Ecto neural progenitor cell (in vitro differentiated cells): ENCODE data around the gene STUB1.

ENCODE experiments used
- DNase-seq: peaks from one replicate; pipeline ENCODE4 v3.0.0-alpha.2; 2018; ENCODE audit warnings: low spot score

The STUB1 gene

DNA sequence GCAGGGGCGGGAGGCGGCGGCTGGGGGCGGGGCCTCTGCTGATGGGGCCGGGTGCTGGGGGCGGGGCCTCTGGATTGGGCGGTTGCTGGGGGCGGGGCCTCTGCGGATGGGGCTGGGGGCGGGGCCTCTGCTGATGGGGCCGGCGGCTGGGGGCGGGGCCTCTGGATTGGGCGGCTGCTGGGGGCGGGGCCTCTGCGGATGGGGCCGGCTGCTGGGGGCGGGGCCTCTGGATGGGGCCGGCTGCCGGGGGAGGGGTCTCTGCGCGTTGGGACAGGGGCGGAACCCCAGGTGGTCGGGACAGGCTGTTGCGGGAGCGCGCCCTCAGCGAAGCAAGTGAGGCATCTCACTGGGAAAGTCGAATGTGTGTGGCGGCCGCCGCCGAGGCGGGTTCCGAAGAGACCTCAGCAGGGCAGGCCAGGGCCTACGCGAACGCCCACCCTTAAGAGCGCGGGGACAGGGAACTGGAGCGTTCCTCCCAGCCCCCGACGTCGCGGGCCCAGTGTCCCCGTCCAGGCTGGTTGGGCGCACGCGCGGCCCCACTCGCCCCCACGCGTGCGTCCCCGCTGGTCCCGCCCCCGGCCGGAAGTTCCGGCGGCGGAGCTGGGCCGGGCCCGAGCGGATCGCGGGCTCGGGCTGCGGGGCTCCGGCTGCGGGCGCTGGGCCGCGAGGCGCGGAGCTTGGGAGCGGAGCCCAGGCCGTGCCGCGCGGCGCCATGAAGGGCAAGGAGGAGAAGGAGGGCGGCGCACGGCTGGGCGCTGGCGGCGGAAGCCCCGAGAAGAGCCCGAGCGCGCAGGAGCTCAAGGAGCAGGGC, at the start of gene STUB1:
STUB1 (plus strand) TSS at position 597 of the 811 bp plus-strand sequence; CDS start at position 713, 116 bp downstream.
- peak; percentile 98 for DNase-seq

DNA sequence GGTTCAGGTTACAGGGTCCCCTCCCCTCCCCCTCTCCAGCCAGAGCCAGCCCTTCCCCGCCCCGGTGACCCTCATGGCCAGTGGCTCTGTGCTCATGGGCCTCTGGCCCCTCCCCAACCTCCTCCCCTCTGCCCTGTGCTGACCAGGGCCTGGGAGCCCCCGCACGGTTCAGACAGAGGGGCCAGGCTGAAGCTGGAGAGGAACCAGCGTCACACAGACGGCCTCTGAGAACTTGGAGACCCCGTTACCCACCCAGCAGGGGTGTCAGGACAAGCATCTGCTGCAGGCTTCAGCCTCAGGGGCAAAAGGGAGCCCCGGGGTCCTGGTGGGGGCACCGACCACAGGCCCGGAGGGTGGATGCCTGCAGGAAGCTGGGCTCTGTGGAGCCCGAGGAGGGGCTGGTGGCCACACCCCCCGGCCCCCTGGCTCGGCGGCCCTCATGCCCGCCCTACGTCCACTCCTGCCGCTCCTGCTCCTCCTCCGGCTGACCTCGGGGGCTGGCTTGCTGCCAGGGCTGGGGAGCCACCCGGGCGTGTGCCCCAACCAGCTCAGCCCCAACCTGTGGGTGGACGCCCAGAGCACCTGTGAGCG, 49.3 kb upstream of the STUB1 start, which contains the start of gene WFIKKN1:
WFIKKN1 (plus strand) TSS at position 171 of the 591 bp plus-strand sequence; CDS start at position 440, 269 bp downstream.
- peak; percentile 94 for DNase-seq

DNA sequence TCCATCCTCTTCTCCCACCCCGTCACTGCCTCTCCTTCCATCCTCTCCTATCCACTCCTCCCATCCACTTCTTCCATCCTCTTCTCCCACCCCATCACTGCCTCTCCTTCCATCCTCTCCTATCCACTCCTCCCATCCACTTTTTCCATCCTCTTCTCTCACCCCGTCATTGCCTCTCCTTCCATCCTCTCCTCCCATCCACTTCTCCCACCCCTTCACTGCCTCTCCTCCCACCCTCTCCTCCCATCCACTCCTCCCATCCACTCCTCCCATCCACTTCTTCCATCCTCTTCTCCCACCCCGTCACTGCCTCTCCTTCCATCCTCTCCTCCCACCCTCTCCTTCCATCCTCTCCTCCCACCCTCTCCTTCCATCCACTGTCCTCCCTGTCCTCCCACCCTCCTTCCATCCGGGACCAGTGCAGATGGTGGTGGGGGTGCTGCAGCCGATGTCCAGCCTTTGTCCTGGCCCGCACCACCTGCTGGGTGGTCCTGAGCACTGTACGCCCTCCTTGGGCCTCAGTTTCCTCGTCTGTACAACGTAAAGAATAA, 48.3 kb upstream of the STUB1 start:
- DNase-seq, result no peak

DNA sequence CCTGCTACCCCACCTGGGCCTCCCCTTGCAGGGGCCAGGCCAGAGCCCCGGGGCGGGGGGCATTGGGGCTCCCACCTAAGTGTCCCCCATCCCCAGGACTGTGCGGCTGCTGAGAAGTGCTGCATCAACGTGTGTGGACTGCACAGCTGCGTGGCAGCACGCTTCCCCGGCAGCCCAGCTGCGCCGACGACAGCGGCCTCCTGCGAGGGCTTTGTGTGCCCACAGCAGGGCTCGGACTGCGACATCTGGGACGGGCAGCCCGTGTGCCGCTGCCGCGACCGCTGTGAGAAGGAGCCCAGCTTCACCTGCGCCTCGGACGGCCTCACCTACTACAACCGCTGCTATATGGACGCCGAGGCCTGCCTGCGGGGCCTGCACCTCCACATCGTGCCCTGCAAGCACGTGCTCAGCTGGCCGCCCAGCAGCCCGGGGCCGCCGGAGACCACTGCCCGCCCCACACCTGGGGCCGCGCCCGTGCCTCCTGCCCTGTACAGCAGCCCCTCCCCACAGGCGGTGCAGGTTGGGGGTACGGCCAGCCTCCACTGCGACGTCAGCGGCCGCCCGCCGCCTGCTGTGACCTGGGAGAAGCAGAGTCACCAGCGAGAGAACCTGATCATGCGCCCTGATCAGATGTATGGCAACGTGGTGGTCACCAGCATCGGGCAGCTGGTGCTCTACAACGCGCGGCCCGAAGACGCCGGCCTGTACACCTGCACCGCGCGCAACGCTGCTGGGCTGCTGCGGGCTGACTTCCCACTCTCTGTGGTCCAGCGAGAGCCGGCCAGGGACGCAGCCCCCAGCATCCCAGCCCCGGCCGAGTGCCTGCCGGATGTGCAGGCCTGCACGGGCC, 47.5 kb upstream of the STUB1 start:
- DNase-seq, result no peak

DNA sequence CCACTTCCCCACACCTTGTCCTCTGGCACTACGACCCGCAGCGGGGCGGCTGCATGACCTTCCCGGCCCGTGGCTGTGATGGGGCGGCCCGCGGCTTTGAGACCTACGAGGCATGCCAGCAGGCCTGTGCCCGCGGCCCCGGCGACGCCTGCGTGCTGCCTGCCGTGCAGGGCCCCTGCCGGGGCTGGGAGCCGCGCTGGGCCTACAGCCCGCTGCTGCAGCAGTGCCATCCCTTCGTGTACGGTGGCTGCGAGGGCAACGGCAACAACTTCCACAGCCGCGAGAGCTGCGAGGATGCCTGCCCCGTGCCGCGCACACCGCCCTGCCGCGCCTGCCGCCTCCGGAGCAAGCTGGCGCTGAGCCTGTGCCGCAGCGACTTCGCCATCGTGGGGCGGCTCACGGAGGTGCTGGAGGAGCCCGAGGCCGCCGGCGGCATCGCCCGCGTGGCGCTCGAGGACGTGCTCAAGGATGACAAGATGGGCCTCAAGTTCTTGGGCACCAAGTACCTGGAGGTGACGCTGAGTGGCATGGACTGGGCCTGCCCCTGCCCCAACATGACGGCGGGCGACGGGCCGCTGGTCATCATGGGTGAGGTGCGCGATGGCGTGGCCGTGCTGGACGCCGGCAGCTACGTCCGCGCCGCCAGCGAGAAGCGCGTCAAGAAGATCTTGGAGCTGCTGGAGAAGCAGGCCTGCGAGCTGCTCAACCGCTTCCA, 46.7 kb upstream of the STUB1 start:
- no peak for DNase-seq

DNA sequence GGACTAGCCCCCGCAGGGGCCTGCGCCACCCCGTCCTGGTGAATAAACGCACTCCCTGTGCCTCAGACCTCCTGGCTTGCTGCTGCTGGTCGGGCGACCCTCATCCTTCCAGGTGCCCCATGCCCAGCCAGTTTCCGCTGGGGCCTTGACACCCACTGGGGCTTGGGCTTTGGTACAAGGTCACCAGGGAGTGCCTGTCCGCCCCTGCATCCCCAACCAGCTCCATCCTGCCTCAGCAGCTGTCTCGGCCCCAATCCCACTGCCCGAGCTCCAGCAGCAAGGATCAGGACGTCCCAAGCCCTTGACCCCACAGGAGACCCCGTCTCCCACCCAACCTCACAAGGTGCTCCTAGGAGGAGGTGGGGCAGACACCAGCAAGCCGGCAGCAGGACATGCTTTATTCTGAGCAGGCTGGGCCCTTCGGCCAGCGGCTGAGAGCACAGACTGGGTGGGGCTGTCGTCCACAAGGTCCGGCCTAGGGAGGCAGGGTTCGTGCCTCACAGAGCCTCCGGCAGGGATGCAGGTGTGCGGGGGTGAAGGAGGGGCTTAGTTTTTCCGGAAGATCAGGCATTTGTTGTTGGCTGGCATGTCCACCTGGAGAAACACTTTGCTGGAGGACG, 46.0 kb upstream of the STUB1 start:
- no peak for DNase-seq

DNA sequence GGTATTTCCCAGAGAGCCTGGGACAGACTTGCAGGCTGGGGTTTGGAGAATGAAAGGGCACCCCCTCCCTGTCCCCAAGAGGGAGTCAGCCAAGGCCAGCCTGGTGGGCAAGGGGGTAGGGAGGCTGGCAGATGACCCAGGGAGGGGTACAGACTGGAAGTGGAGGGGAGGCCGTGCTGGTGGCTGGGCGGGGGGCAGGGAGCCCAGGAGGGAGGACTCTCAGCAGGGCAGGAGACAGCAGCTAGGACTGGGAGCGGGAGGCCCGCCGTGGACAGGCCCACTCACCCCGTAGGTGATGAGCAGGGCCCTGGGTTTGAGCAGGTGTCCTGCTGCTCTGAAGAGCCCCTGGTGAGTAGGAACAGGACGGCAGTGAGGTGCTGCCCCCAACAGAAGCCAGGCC, 45.2 kb upstream of the STUB1 start:
- no peak for DNase-seq

DNA sequence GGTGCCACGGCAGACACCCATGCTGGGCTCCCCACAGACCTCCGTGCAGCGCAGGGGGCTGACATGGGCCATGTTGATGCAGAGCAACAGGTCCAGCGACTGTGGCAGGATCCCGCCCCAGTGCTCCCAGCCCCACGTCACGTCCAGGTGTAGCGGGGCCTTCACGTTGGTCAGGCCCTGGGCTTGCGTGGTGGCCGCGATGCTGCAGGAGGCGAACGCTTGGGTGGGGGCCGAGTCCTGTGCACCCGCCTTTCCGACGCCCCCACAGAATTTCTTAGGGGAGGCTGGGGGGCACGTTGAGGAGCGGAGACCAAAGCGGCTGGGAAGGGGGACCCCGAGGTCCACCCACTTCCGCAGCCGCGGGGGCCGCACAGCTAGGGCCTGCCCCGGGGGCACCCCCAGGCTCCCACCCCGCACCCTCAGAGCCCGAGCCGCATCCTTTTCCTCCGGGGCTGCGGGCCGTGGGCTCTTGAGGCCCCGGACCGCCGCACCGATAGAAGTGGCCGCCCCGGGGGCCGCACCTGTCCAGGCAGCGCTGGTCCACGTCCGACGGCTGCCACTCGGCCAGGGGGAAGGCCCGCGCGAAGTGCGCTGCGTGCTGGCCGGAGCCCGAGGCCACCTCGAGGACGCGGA, 44.5 kb upstream of the STUB1 start:
- no peak for DNase-seq

DNA sequence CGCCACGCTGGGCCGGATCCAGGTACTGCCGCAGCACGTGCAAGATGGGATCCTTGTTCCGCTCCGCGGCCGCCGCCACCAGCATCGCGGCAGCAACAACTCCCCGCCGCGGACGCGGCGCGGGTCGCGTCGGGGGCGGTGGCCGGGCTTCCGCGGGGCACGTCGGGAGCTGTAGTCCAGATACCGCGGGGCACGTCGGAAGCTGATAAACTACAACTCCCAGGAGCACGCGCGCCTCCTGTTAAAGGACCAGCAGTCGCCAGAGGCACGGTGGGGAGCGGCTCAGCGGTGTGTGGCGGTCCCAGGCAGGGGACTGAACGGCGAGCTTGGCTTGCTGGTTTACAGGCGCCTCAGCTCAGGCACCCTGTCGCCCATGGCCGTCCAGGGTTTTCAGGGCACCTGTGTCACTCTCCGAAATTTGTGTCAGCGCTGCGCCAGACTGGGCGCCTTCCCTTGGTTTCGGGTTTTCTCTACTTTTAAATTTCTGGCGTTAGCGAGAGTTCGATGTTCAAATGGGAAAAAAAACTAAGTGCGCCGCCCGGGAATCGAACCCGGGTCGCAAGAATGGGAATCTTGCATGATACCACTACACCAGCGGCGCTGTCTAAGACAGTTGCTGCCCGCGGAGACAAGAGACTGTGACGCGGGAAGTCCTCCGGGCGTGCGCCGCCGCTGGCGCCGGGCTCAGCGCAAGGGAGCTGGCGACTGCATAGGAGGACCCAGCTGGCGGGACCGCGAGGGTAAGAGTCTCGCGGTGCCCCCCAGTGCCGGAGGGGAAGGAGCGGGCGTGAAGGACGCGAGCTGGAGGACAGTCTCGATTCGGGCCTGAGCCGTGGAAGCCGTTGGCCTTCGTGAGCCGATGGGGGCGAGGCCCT, 43.8 kb upstream of the STUB1 start, which contains the start of gene METTL26:
METTL26 (minus strand) TSS at position 100 of the 875 bp plus-strand sequence; CDS start at position 85, 15 bp downstream.
- DNase-seq, result peak; percentile 97

DNA sequence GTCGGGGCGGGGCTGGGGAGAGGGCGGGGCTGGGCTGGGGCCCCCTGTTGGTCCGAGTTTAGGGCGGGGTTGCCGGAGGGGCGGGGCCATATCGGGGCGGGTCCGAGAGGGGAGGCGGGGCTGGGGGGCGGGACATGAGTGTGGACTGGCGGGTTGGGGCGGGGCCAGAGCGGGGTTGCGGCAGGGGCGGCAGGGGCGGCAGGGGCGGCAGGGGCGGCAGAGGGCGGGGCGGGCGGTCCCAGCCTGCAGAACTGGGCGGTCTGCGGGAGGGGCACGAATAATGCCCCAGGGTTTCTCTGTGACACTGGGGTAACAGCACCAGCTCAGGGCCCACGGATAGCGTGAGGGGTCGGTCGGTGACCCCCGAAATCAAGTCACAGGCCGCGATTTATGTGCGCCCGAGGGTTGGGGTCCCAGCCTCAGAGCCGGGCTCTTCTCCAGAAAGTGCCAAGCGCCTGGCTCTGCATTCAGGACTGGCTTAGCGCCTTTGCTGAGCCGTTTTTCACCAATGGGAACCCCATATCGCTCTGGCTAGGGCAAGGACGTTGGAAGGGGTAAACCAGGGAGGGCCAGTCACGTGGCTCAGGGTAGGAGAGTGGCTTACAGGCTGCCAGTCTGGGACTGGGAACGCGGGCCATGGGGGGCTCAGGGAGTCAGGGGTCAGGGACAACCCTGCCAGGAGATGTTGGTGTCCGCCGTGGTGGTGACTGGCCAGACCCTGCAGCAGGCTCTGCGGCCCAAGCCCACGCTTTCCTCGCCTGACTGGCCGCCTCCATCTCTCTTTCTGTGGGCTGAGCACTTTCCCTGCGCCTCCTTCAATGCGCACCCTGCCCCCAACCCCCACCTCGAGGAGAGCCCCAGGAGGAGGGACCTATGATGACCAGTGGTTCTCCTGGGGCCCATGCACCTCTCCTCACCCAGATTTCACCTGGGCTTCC, 42.9 kb upstream of the STUB1 start:
- peak; percentile 96 for DNase-seq

DNA sequence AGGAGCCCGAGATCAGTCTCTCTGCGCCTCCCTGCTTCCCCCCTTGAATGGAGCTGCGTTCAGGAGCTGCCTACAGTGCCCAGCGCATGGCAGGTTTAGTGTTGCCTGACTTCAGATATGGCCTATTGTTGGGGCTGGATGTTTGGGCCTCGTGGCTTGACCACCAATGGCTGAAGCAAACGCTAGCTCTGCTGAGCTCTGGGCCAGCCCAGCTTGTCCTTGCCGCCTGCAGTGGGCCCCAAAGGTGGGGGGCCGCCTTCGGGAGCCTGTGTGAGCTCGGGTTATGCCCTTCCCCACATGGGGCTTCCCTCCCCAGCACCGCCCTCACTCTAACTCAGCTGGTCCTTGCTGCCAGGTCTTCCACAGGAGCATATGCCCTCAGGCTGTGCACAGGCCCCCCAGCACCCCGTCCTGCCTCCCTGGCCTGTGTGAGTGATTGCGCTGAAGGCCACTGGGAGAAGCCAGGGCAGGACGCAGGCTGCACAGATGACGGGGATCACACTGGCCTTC, 42.1 kb upstream of the STUB1 start:
- DNase-seq, result no peak

DNA sequence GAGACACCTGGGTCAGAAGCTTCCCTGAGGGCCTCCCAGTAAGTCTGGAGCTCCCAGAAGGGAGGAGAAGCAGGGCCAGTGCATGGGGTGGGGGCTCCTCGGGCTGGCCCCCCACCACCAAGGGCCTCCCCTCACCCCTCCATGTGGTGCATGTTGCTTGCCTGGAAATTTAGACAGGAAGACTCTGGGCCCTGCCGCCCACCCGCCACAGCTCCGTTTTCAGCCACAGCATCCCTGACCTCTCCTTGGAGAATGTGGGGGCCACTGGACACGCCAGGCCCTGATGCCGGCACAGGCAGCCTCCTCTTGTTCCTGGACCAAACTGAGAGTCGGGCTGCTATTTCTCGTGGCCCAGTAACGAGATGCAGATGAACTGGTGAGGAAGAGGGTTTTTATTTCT, 41.4 kb upstream of the STUB1 start:
- no peak for DNase-seq

DNA sequence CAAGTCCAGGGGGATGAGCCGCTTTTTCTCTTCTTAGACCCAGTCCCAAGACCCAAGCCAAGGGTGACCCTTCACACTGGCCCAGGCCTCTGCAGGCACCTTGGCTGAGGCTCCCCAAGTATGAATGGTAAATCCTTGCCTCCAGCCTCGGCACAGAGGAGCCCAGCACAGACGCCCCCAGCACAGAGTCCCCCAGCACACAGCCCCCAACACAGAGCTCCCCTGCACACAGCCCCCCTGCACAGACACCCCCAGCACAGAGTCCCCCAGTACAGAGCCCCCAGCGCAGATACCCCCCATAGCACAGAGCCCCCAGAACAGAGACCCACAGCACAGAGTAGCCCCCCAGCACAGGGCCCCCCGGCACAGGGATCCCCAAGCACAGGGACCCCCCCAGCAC, 39.6 kb upstream of the STUB1 start:
- DNase-seq, result no peak

DNA sequence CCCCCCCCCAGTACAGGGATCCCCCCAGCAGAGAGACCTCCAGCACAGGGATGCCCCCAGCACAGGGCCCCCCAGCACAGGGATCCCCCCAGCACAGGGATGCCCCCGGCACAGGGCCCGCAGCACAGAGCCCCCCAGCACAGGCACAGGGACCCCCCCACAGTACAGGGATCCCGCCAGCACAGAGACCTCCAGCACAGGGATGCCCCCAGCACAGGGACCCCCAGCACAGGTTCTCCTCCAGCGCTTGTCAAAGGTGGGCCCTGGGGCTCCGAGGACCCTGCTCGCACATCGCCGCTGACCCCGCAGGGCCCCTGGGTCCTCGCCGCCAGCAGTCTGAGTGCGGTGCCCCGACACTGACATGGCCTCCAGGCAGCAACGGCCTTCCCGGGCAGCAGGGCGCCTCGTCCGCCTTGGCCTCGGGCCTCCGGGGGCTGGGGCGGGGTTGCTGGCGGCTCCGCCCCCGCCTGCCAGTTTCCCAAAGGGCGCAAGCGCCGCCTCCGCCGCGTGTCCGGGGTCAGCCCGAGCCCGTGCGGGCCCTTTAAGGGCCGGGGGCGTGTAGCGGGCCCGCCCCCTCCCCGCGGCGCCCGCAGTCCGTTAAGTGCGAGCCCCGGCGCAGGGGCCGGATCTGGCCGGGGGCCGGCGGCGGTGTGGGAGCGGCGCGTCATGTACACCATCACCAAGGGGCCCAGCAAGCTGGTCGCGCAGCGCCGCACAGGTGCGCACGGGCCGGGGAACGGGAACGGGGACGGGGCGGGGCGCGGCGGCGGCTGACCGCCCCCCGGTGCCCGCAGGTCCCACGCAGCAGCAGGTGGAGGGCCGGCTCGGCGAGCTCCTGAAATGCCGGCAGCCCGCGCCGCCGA, 38.7 kb upstream of the STUB1 start, which contains the start of gene MCRIP2:
MCRIP2 (plus strand) TSS at position 503 of the 863 bp plus-strand sequence; CDS start at position 667, 164 bp downstream.
- DNase-seq, result peak; percentile 88

DNA sequence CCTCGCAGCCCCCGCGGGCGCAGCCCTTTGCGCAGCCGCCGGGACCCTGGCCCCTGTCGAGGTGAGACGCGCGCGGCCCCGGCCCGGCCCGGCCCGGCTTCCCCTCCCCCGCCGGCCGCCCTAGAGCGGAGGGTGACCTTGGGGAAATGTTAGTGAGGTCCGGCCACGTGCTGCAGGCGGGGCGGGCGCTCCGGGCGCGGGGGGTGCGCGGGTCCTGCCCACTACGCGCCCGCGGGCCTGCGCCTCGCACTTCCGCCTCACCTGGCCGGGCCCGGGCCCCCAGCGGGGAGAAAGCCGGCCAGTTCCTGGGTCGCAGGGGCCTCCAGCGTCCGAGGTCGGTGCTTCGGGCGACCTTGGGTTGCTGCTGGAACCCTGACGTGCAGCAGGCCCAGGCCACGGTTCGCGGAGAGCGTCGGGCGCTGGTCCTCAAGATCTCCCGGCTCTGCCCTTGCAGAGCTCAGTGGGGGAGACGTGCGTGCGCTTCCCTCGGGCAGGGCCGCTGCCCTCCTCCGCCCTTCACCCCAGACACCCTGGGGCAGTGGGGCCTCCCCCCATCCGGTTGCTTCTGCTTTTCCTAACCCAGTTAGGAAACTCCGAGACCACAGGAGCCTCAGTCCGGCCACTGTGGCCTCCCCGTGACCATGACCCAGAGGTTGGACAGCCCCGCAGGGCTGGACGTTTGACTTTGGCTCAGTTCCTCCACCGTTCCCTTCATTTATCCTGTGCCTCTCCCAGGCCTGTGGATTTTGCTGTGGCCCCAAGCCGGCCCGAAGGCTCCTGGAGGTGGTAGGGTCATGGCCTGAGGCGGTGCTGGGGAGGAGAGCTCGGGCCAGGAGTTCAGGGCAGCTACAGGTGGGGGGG, 37.8 kb upstream of the STUB1 start:
- no peak for DNase-seq

DNA sequence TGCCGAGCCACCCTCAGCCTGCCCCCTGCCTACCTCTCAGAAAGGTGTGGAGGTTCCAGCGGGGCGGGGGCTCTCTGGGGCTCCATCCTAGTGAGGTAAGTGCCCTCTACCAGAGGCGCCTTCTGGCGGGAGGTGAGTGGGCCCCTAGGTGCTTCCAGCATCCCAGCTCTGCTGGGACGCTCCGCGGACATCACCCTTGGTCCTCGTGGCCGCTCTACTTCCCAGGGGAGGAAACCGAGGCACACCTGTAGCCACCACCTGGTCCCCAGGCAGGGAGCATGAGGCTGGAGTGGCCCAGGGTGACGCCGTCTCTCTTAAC, 37.2 kb upstream of the STUB1 start:
- no peak for DNase-seq
